ENCODE measurements around the gene CMIP.

Gene CMIP

DNA sequence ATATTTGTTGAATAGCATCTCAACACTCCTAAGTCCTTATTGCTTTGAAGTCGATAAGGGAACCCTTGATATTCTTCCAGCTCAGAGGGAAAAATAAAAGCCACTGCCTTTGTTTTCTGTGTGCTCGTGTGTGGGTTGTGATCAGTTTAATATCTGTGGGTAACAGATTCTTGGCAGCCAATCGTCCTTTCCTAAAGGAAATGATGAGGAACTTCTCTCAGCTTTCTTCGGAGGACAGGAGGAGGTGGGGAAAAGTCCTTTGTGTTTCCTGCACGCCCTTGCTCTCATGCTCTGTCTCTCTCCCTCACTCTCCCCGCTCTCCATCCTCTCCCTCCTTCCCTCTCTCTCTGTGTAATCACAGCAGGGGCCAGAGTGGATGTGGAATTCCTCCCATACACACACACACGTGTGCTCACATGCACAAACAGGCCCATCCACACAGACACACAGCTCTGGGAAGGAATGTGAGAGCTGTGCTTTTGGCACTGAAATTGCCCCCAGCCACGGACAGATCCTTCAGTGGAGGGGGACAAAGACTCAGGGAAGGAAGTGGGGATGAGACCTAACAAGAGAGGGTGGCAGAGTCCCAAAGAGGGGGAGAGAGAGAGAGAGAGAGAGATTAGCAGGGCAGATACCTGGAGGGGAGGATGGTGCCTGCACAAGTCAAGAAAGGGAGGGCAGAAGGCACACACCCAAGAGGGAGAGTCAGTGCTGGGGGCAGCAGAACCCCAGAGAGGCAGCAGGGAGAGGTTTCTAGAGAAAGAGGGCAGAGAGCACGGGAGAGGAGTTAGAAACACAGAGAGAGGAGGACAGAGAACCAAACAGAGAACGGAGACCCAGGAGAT is 250.9 kb downstream of the CMIP start:
- DNase-seq = no peak

DNA sequence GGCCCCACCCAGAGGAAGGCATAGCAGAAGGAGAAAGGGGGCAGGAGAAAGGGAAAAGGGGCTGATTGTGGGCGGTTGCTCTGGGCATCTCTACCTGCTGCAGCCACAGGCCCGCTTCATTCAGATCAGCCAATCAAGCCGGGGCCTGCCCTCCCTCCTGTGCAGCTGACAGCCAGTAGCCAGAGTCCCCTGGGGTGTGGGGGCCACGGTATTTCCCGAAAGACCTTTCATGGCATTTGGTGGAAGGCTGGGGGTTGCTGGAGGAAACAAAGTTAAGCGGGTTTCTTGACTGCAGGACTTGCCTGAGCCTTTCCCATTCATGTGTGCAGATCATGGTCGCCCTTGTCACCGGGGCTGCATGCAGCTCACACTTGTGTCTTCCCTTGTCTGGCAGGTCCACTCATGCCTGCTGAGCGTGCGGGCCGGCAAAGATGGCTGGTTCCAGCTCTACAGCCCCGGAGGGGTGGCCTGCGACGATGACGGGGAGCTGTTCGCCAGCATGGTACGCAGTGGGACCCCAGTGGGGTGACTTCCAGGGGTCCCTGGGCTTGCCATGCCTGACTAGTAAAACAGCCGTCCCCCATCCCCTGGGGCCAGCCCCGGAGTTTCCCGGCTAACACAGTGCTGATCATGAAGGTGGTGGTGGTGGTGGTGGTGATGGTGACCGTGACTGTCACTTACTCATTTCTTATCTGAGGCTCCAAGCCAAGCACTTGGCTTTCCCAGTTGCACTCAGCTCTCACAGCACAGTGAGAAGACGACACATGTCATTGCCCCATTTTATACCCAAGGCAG is 251.8 kb downstream of the CMIP start:
- no peak for DNase-seq

DNA sequence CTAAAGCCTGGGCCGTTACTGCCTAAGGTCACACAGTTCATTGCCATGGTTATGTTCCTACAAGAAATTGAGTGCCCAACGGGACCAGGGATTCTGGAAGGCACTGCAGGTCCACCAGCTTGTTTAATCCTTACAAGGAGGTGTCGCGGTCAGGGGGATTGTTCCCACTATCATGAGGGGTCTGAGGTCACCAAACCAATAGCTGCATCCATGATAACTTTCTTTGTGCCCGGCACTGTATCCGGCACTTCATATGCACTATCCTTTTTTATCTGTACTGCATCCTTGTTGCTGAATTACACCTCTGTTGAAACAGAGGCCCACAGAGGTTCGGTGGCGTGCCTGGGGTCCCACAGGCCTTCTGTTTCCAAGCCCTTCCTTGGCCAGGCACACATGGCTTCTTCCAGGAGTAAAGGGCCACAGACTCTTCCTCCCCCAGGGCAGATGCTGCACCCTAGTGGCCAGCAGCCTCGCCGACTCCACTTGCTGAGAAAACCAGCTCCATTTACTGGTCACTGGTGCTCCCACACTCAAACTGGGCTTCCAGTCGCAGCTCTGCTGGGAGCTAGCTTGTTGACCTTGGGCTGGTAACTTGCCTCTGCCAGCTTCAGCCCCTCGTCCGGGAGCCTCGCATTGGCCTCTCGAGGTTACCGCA is 252.5 kb downstream of the CMIP start:
- DNase-seq = peak in 1 of 2 experiments; percentile 43

- DNase-seq = no peak
Measured at GRCh38 chr16:81697616-81698309, 253.2 kb downstream of the CMIP start.

DNA sequence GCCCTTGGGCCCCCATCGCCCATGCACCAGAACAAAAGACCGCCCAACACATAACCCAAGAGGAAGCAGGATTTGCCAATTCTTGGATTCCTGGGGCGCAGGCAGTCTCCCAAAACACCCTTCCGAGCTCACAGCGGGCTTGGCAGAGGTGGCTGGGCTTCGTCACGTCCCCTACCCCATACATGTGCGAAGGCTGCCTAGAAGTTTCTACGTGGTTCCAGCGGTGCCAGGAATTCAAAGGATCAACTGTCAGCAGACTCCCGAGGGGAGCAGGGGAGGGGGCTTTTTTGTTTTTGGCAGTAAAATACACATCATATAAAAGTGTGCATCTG is 253.7 kb downstream of the CMIP start:
- no peak for DNase-seq

- no peak for DNase-seq
Measured at GRCh38 chr16:81699596-81699995, 255.0 kb downstream of the CMIP start.

GRCh38 chr16:81700071-81700779 is 255.6 kb downstream of the CMIP start:
- DNase-seq = no peak

GRCh38 chr16:81700780-81701165 is 256.2 kb downstream of the CMIP start:
- no peak for DNase-seq

DNA sequence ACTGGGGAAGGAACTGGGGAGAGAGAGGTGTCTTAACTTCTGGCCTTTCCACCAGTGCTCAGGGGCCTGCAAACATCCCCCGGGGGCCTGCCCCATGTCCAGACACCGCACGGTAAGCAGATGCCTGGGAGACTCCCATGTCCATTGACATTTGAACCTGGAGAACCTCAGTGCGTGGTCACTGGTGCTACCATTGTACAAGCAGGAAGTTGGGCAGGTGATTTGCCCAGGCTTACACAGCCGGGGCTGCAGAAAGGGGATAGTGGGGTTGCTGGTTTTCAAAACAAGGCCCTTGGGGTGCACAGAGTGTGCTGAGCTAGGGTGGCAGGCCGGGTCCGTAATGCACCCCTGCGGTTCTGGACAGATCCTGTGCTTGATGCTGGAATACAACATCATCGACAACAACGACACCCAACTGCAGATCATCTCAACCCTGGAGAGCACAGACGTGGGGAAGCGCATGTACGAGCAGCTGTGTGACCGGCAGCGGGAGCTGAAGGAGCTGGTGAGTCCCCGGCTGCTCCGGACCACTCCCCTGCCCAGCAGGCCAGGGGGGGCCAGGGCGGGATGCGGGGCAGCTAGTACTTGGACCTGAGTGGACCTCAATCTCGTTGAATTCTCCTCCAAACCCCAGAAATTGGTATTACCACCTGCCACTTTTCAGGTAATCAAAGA is 256.8 kb downstream of the CMIP start:
- no peak for DNase-seq

- DNase-seq = no peak
Measured at GRCh38 chr16:81702506-81702905, 257.9 kb downstream of the CMIP start.

GRCh38 chr16:81703177-81704155 is 258.9 kb downstream of the CMIP start:
- no peak for DNase-seq

DNA sequence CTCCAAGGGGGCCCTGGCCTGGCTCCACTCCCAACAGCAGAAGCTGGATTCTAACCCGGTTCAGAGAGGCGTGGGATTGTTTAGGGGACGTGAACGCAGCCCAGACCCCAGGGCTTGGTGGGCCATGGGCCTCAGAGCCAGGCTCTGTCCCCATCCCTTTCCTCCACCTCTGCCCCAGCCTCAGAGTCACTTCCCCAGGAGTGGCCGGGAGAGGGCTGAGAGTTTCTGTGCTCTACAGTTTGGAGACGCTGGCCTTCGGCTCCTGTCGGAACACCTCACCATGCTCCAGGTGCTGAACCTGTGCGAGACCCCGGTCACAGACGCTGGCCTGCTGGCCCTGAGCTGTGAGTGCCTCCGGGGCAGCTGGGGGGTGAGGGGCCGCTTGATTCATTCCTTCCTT is 260.7 kb downstream of the CMIP start:
- no peak for DNase-seq

DNA sequence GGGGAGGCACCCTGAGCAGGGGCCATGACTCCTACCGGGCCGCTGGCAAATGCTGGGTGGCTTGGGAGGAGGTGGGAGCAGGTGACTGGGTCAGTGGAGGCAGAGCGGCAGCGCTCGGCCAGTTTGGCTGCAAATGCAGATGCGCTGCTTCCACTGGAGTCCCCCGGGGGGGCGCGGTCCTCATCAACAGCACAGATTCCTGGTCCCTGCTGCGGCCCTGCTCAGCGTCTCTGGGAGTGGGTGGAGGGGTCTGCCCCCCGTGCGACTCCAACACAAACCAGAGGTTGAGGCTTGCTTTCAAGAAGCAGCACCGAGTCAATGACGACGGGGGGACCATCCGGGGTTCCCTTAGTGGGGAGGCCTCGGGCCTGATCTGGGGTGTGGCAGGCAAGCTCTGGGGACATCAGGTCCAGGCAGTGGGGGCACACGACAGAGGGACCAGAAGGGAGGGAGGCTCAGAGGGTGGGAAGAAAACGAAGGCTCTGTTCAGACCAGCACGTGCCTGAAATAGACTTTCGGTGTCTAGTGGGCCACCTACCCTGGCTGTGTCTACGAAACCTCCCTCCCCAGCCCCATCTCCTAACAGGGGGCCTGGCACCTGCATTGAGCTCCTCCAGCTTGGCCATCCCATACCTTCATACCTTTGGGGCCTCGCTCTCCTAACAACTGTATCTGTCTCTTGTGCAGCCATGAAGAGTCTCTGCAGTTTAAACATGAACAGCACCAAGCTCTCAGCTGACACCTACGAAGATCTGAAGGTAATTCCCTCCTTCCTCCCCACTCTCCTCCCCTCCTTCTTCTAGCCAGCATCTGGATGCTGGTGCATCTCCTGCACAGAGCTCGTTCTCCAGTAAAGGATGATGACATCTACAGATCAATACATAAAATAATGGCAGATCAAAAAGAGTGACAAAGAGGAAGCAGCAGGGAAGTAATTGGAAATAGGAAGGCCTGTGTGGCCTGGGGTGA is 262.0 kb downstream of the CMIP start:
- DNase-seq = no peak

DNA sequence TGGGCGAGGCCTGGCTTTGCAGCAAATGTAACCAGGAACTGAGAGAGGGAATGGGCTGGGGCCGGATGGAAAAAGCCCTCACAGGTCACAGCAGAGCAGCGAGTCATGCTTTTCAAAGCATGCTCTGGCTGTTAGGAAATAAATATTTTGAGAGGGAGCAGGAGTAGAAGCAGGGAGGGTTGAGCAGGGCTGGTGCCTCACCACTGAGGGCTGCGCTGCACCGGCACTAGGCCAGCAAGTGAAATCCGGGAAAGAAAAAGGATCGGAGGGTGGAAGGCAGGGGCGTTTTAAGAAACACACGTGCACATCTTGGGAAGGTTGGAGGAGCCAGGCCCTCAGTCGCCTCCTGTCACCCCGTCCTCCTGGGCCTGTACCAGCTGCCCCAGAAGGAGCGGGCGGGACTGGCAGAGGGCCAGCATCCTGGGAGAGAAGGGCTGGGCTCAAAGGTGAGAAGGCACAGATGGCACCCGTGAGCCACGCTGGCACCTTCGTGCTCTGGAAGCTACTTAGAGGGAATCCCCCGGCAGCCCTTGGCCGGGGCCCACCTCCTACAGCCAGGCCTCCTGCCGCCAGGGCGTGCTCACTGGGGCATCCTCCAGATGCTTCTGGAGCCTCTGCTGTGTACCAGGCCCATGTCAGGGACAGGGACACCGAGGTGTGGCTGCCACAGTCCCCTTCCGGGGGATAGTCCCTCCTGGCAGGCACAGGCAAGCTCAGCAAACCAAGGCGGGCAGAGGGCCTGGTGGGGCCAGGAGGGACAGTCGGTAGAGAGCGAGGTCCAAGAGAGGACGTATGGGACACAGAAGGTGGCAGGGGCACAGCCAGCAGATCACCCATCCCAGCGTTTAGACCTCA is 263.0 kb downstream of the CMIP start:
- DNase-seq = no peak

- DNase-seq = no peak
Measured at GRCh38 chr16:81708266-81709015, 263.8 kb downstream of the CMIP start.

- DNase-seq = no peak
Measured at GRCh38 chr16:81709016-81709900, 264.6 kb downstream of the CMIP start.

GRCh38 chr16:81710044-81710443 is 265.4 kb downstream of the CMIP start:
- no peak for DNase-seq

All from SHP77 (cell line).